Midbrain (tissue), 1 donor: ENCODE results near the gene UBE2D2.

Experiments used
- DNase-seq: peaks from one replicate; lab custom pipeline; 2025; lab: John Stamatoyannopoulos, UW

Gene UBE2D2

DNA sequence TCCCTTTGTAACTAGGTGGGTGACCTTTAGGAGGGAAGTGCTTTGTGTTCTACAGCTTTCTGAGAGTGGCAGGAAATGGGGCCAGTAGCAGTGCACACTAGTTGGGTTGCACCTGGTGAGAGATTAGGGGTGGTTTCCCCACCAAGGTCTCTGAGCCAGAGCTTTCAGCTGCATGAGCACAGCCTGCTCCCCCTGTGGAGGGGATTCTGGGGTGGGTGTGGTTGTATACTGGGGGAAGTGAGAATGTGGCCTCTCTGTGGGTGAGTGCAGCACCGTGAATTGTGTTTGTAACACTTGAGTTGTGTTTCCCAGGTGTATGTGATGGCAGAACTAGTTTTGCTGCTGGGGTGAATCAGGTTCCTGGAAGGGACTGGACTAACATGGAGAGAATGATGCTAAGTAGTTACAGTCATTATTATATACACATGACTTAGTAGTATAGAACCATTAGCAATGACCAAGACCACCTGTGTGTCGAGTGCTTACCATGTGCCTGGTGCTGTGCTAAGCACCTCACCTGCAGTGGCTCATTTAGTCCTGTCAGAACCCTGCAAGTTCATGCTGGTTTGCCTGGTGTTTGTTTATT is 75.2 kb downstream of the UBE2D2 start:
- no peak for DNase-seq

DNA sequence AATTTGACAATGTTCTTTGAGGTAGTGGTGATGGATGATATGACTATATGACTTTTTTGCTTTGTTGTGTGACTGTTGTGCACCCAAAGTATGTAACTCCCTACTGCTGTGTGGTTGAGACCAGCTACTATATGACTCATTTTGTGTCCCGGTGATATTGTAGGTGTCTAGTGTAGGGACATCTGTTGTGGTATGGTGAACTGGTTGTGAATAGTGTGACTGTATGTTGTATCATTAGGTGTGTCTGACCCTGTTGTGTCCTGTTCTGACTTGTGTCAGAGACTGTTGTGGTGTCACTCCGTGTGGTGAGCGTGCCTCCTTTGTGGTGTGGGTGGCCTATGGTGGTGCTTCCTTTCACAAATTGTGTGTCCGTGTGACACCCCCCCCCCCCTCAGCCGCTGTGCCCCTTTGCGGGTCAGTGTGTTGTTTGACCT is 75.9 kb downstream of the UBE2D2 start:
- no peak for DNase-seq

DNA sequence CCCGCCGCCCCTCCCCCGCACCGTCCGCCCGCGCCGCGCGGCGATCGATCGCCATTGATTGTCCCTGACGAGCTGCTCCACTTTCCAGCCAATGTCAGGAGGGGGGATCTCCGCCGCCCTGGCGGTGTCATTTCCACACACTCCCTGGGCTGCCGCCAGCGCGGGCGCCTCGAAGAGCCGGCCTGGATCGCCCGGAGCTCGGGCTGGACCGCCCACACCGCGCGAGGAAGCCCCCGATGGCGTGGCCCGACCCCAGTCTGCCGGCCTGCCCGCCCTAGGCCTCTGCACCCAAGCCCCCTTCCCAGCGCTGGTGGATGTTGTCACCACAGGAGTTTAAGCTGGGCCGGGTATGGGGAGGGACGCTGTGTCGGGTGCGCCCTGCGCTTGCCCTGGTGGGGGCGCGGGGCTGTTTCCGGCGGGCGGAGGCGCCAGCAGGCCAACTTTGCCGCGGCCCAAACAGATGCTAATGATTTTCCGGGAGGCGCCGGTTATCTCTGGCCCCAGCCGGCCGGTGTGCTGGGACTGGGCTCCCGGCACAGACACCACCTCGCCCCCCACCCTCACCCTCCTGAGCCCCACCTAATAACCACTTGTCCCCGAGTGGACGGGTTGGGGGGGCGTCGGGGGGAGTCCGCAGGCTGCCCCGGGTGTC is 76.4 kb downstream of the UBE2D2 start:
- peak; percentile 86 for DNase-seq

DNA sequence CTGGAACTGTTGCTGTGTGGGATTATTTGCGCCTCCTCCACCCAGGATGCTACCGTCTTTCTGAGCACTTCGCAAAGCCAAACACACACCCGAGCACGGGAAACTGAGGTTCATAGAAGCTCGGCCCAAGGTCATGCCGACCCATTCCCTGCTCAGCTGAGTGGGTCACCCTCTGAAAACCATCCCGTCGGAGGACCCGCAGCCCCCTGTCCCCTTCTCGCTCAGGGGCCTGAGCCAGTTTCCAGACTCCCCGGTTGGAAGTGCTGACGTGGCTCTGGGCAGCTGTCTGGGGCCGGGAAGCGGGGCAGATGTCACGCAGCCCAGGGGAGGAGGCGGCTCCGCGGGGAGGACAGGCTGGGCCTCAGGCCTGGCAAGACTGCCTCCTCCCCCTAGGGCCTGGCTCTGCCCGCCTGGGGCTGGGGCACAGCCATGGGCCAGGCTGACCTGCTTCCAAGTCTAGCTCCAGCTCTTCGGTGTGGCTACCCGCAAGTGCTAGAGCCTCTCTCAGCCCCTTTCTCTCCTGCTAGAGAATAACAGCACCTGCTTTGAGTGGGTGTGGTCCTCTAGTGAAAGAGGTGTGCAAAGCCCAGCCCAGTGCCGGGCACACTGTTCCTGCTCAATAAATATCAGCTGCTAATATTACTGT is 77.1 kb downstream of the UBE2D2 start:
- DNase-seq = peak; percentile 87

DNA sequence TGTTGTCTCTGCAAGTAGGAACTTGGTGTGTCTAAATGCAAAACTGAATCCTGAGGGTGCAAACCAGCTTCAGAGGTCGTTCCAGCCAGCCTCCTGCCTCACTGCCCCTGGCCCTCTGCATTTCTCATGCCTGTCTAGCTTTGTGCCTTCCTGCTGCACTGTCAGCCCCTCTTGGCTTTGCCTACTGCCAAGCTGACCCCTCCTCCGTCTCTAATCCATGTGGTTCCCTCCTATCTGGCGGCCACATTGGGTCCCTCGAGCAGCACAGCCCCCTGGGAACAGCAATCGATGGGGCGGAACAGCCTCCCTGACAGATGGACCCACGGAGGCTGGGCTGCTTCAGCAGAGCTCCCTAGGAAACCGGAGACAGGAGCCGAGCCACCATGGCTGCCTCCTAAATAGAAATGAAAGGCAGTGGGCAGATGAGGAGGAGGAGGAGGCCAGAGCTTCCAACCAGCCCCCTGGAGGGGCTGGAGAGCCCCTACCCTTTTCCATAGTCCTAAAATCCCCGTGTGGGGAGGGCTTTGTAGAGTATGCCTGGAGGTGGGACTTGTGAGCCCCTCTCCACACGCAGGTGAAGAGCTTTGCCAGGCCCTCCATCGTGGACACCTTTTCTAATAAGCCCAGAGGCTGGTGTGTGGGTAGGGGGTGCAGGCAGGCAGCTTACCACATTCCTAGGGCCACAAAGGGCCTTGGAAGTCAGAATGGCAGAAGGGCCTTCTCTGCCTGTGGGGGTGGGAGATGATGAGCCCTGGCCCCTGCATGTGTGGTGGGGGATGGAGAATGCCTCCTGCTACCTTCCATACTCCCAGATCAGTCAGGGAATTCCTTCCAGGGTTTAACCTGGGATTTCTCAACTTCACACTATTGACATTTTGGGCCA is 77.8 kb downstream of the UBE2D2 start:
- DNase-seq = no peak

DNA sequence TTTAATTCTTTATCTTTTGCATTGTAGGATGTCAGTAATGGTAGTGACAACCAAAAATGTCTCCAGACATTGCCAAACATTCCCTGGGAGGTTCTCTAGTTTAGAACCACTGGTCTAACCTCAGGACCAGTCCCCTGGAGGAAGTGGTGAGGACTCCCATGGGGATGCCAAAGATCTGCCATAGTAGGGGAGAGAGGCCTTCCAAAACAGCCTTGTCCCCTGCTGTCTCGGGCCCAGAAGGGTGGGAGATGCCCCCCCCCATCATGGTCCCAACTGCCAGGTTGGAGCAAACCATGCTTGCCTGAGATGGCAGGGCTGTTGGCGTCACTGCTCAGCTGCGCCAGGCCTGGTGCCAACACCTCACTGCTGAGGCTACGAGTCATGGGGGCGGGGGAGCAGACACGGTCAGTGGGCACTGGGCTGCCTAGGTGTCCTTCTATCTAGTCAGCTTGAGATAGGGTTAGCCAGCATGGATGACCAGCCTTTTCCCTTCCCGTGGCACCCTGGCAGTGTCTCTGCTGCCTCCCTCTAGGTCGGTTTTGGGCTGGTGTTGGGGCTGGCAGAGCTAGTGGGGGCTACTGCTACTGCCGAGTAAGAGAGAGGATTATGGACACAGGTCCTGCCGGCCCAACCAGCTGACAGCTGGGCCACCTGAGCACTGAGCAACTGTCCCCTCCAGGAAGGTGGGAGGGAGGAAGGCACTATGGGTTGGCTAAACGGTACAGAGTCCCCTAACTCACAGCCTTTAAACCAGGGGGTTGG is 78.7 kb downstream of the UBE2D2 start:
- DNase-seq = peak; percentile 45

DNA sequence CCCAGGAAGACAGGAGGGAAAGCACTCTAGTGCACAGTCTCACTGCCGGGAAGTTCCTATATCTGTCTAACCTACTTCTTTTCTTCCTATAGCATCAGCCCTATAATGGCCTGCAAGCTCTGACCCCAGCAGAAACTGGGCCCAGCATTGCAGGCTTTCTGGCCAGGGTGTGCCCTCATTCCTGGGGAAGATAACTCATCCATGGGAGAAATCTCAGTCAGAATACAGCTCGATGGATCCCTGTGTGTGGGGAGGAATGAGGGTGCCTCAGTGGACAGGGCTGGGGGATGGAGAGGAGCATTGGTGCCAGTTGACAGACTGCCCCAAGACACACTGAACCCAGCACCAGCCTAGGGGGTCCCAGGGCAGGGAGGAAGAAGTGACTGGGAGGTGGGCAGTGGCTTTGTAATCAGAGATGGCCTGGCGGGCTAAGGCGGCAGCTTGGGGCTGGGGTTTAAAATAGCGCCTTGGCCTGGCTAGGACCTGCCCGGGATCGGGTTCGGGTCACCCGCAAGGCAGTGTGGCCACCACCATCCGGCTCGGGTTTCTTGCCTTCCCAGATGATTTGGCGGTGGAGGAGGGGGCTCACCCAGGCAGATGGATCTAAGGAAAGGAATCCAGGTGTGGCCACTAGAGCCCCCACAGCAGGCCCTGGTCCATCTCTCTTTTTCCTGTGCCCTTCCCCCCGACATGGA is 79.4 kb downstream of the UBE2D2 start:
- no peak for DNase-seq

DNA sequence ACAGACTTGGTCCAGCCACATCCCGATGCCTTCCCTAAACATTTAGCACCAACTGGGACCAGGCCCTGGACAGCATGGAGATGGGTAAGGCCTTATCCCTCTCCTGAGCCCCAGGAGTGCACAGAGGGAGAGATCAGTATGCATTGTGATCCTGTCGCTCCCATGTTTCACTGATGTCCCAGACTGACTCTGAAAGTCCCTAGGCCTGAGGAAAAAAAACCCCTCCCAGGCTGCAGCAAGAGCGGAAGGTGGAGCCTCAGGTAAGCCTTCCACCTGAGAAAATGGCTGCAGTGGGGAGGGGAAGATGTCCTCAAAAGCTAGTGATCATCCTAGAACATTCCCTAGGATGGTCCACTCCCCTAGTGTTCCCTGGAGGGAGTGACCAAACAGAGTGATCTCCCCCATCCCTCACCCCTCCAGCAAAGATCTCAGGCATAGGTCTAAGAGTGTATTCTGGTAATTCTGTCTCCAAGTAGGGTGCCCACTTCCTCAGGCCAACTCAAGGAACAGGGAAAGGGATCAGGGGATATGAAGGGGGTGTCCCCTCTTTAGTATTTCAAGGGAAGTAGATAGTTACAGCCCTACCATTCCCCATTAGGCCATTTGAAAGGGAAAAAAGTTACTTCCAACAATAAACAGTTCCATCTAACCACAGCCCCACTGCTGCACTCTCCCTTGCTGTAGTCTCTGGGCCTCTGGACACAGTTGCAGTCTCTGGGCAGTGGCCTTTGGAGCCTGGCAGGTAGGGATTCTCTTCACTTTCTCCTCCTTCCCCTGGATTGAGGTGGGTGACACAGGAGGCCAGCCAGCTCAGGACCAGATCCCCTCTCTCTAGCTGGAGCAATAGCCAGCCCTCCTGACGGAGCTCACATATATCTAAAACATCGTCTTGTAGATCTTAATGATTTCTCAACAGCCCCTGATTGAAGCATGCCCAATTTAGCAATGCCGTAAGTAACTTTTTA is 80.3 kb downstream of the UBE2D2 start:
- no peak for DNase-seq

DNA sequence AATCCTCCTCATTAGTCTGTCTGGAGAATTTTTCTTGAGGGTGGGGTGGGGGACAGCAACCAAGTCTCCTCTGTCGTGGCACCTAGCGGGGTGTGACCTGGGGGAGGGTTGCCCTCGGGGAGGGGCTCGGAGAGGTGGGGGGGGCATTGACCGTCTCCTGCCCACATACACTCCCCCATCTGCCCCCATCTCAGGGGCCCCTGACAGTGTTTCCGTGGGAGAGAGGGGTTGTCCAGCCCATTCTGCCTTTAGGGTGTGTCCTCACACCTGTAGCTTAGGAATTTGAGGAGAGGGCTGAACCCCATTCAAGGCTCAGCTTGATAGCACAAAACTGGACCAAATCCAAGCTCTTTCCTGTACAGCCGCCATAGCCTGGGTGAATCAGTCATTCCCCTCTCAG is 81.1 kb downstream of the UBE2D2 start:
- DNase-seq = no peak

DNA sequence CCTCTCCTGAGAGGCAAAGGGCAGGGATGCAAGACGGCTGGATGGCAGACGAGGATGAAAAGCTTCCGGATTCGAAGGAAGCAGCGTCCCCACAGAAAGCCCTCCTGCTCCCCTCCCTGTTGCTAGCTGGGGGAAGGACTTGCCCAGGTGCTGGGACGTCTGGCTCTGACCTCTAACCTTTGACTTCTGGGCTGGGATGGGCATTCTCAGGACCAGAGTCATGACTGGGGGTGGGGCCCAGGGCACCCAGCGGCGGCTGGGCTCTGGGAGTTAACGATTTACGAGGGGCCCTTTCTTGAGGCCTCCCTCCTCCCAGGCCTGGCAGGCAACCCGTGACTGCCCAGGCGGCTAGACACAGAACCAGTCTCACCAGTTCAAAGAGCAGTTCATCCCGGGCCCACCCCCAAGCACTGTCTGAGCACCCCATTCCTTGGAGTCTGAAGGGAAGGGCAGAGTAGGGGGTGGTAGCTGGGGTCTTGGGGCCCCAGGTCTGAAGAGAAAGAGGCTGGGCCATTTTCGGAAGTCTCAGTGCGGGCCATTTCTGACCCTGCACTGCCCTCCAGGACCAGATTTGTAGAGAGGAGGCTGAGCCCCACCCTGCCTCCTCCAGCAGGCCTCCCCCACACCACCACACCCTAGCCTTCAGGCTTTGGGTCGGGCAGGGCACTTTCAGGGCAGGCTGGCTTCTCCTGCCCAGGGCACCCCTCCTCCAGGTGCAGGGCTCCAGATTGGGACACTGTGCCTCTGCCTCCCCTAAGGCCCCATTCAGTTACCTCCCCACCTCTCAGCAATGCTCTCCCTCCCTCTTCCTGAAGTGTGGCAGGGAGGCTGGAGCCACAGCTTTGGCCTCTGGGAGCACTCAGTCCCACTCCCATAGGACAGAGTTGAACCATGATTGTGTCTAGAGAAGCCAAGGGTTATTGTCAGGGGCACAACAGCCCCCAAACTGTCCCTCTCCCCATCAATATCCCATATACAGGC is 82.0 kb downstream of the UBE2D2 start:
- DNase-seq = no peak

DNA sequence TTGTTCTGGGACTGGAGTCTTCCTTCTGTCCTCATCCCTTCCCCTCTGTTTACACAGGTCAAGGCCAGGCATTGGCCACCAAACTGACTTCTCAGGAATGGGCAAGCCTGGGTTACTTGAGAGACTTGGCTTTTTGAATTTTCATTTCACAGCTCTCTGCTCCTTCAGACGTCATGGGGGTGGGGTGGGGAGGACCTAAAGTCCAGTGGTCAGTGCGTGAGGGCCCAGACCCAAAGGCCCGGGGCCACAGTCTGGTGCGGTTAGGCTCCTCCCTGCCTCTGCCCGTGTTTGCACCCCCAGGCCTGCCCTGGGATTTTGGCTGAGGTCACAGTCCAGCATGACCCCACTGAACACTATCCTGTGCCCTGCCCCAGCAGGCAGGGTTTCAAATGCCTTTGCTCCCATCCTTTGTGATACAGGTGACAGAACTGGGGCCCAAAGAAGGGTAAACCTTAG is 82.9 kb downstream of the UBE2D2 start:
- no peak for DNase-seq

DNA sequence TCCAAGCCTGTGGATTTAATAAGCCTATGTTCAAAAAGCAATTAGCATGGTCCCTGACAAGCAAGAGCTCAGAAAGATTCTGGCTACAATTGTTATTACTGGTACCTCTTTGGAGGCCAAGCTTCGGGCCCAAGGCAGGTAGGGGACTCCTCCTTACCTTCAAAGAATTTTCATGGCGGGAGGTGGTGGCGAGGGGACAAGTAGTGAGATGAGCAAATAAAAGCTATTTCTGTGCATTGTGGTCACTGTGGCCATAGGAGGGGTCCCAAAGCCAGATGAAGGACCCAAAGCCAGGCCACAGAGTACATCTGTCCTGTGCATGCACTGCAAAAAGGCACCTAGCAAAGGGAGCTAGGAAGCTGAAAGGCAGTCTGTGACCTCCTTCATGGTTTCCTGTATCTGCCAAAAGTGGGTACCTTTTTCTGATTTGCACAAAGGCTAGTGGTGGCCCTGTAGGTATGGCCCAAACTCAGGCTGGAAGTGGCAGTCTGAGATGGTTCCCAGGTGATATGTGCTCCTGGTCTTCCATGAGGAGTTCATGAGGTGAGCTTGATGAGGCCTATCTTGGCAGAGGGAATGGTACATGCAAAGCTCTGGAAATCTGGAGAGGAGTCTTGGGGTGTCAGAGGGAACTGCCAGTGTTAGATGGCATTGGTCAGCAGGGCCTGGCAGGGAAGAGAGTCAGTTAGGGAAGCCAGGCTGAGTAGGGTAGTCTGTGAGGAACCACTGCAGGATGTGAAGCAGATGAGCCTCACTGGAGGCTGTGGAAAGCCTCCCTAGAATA is 83.7 kb downstream of the UBE2D2 start:
- DNase-seq = no peak

DNA sequence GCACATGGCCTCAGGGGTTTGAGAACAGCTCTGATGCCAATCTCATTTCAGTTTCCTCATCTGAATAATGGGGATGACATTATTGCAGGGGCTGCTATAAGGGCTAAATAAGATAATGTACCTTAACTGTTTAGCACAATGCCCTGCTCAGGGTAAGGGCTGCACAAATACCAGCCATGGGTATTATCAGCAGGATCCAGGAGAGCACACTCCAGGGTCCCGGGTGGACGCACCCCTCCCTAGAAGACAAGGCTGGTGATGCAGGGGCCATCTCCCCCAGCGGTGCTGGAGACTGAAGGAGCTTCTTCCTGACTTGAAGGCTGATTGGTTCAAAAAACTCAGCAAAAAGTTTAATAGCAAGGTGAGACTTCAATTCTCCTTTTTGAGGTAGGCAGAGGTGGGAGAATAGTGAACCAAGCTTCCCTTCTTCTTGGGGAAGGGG is 84.3 kb downstream of the UBE2D2 start:
- no peak for DNase-seq

DNA sequence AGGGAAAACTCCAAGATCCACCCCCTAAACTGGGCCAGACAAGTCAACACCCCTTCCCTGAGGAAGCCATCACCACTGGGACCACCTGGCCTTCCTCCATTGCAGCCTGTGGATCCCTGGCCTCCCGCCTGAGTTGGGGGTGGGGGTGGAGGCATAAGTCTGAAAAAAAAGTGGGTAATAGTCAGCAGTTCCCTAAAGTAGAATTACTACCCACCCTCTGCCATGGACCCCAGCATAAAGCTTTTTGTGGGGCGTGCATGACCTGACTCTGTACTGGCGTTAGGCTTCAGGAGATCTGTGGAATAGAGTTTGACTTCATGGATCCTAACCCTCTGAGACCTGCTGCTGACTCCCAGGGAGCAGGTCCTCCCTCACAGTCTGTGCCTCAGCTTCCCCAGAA is 85.0 kb downstream of the UBE2D2 start:
- DNase-seq = no peak

DNA sequence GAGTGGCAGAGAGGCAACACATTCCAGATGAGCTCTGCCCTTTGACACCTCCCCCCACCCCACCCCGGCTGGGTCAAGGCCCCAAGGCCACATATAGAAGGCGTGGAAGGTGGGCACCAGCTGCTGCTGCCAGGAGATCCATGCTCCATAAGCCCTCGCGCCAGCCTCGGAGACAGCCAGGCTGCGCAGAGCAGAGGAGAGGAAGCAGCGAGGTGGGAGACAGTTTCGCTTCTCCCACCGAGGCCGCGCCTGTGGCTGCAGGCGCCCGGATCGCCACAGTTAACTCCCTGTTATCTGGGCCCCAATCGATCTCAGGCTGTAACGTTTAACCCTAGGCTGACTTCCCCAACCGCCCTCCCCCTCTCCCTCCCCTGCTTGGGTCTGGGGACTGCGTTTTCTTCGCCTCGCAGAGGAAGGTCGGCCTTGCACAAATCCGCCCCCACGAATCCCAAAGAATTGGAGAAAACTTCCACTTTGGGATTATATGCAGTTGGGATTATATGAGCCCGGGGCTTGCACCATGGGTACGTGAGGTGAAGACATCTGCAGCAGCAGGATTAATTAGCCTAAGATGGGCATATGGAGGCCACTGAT is 85.9 kb downstream of the UBE2D2 start:
- DNase-seq = no peak

DNA sequence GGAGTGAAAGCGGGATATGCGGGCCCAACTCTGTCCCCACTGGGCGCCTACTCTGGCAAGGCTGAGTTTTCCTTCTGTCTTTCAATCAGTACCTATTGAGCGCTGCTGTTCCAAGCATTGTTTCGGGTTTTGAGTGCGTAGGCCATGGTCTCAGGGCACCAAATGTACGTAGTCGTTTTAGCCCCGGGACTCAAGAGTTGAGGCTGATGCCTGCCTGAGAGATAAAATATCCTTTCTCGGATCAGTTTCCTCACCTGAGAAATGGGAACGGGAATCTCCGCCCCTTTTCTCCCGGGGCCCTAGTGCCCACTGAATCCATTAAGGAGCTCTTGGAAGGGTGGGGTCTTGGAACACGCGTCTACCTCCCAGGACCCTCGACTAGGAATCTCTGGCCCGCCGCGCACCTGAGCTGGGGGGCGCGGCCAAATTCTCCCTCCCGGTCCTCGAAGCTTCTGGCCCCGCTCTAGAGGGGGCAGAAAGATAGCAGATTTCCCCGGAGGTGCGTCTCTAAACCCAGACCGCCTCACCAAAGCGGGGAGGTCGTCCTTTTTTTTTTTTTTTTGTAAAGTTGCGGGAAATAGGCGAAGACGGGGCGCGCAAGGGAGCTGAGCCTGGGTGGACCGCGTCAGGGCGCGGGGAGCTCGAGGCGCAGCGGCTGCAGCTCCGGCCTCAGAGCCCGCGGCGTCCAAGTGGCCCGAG is 86.5 kb downstream of the UBE2D2 start:
- no peak for DNase-seq
